ENCODE measurements around the gene CDH20. TPM values are rescaled to one million over a fixed set of nuclear protein-coding genes. Genes with fewer than 3 reads are reported as not detected.

Gene CDH20
- total and polyA plus RNA-seq, 8 donors: 0.15 to 1.5 (median 0.43) TPM; not detected in 5

DNA sequence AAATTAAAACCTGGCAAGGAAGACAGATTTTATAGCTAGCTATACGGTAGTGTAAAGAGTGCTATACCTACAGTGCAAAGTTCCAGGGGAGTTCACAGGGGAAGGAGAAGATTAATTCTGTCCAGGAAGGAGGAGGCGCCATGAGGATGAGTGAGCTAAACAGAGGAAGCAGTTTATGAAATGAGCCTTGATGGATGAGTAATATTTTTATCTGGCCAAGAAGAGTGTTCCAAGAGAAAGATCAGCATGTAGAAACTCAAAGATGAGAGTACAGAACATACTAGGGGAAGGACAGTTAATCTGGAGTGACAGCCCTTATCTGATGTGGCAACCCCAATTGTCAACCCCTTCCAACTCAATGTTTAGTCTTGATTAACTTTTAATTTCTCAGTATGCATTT, 54.8 kb downstream of the CDH20 start:
- H3K4me1 ChIP-seq: no peaks in the 10 kb centered on the region
- WGBS, 5 donors: 54 to 85% (median 79%) methylated on average over 2 of the region's 2 CpGs
- H3K9me3 ChIP-seq: peaks cover 0 to 3% (median 0%) of the 10 kb centered on the region in 4 donors
- H3K36me3 ChIP-seq: no peaks in the 10 kb centered on the region
- H3K27me3 ChIP-seq: no peaks in the 10 kb centered on the region
- no peak for DNase-seq
- H3K4me3 ChIP-seq: no peak overlapping the region
- H3K27ac ChIP-seq: no peak overlapping the region
- intact Hi-C loops (cut with DNase I; ENCODE audit: low total_unique reads): no loop called here
- TF ChIP-seq POLR2A (IDR thresholded peaks at IDR 0.05) (no peak), EP300 (IDR thresholded peaks at IDR 0.05) (no peak), POLR2AphosphoS5 (IDR thresholded peaks at IDR 0.05) (no peak)
- TF ChIP-seq, protein P1, sequence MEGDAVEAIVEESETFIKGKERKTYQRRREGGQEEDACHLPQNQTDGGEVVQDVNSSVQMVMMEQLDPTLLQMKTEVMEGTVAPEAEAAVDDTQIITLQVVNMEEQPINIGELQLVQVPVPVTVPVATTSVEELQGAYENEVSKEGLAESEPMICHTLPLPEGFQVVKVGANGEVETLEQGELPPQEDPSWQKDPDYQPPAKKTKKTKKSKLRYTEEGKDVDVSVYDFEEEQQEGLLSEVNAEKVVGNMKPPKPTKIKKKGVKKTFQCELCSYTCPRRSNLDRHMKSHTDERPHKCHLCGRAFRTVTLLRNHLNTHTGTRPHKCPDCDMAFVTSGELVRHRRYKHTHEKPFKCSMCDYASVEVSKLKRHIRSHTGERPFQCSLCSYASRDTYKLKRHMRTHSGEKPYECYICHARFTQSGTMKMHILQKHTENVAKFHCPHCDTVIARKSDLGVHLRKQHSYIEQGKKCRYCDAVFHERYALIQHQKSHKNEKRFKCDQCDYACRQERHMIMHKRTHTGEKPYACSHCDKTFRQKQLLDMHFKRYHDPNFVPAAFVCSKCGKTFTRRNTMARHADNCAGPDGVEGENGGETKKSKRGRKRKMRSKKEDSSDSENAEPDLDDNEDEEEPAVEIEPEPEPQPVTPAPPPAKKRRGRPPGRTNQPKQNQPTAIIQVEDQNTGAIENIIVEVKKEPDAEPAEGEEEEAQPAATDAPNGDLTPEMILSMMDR (IDR thresholded peaks at IDR 0.05): no peak

GRCh38 chr18:61394983-61395382, 61.8 kb downstream of the CDH20 start:
- DNase-seq: no peak
- no peaks in the 10 kb centered on the region for H3K4me1 ChIP-seq
- intact Hi-C loops (cut with DNase I; ENCODE audit: low total_unique reads): no loop called here
- no peaks in the 10 kb centered on the region for H3K9me3 ChIP-seq
- no peaks in the 10 kb centered on the region for H3K27me3 ChIP-seq
- H3K4me3 ChIP-seq: no peak overlapping the region
- TF ChIP-seq POLR2A (IDR thresholded peaks at IDR 0.05) (no peak), POLR2AphosphoS5 (IDR thresholded peaks at IDR 0.05) (no peak), EP300 (IDR thresholded peaks at IDR 0.05) (no peak)
- TF ChIP-seq, protein P1 (IDR thresholded peaks at IDR 0.05): no peak
- H3K27ac ChIP-seq: no peak overlapping the region
- no peaks in the 10 kb centered on the region for H3K36me3 ChIP-seq

DNA sequence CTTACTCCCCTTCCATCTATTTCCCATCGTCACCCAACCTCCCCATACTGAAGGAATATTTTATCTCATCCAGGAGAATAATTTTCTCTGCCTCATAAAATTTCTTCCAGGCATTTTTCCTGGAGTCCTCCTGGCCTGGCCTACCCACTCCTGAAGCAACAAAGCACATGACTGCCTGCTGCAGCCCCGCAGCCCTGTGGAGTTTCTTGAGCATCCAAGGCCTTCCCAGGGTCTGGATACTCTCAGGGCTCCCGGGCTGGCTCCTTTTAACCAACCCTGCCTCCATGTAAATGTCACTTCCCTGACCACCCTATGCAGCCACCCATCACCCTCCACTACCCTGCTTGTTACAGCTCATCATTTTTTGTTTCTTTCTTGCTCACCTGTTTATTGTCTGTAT, 64.0 kb downstream of the CDH20 start:
- no peak for DNase-seq
- Histone ChIP-seq H3K4me1 (no peaks in the 10 kb centered on the region), H3K36me3 (no peaks in the 10 kb centered on the region), H3K4me3 (no peak overlapping the region), H3K27ac (no peak overlapping the region), H3K9me3 (no peaks in the 10 kb centered on the region), H3K27me3 (no peaks in the 10 kb centered on the region)
- intact Hi-C loops (cut with DNase I; ENCODE audit: low total_unique reads): no loop called here
- 69 to 80% (median 73%) methylated on average over 3 of the region's 3 CpGs for WGBS, 5 donors
- TF ChIP-seq, protein P1 (IDR thresholded peaks at IDR 0.05): no peak
- TF ChIP-seq POLR2A (IDR thresholded peaks at IDR 0.05) (no peak), POLR2AphosphoS5 (IDR thresholded peaks at IDR 0.05) (no peak), EP300 (IDR thresholded peaks at IDR 0.05) (no peak)

GRCh38 chr18:61398961-61399705, 65.9 kb downstream of the CDH20 start:
- H3K4me1 ChIP-seq: no peaks in the 10 kb centered on the region
- no peak overlapping the region for H3K27ac ChIP-seq
- TF ChIP-seq EP300 (IDR thresholded peaks at IDR 0.05) (no peak), POLR2A (IDR thresholded peaks at IDR 0.05) (no peak)
- H3K36me3 ChIP-seq: no peaks in the 10 kb centered on the region
- intact Hi-C loops (cut with DNase I; ENCODE audit: low total_unique reads): no loop called here
- peak in 1 of 2 donors; percentile 39 for DNase-seq
- WGBS, 5 donors: 55 to 72% (median 68%) methylated on average over 4 of the region's 4 CpGs
- H3K27me3 ChIP-seq: no peaks in the 10 kb centered on the region
- H3K9me3 ChIP-seq: no peaks in the 10 kb centered on the region
- no peak overlapping the region for H3K4me3 ChIP-seq

DNA sequence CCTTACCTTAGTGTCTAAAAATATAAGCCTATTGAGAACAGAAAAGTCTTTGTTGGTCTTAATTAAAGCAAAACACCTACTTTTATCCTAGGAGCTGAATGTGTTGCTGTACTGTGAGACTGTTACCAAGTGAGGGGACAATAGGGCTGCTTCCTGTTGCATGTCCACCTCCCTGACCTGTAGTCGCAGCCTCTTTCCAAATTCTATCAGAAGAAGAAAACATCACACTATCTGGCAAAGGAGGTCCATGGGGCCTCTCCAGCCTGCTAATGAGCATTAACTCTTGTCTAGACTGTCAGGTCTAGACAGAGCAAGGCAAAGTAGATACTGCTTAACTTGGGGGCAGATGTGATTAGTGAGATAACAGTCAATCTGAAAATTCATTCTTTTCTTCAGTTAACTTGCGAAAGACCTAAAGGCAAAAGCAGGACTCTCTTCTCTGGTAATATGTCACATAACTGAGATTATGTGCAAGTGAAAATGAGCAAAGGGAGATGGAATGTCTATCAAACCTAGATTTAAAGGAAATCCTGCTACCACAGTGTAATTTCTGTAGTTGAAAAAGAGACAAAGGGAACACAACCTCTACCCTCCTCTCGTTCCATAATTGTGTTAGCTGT, 66.9 kb downstream of the CDH20 start:
- H3K36me3 ChIP-seq: no peaks in the 10 kb centered on the region
- intact Hi-C loops (cut with DNase I; ENCODE audit: low total_unique reads): no loop called here
- H3K4me1 ChIP-seq: no peaks in the 10 kb centered on the region
- no peaks in the 10 kb centered on the region for H3K9me3 ChIP-seq
- no peaks in the 10 kb centered on the region for H3K27me3 ChIP-seq
- H3K4me3 ChIP-seq: no peak overlapping the region
- whole genome bisulfite sequencing, 5 donors: 82 to 89% (median 85%) methylated on average over 3 of the region's 3 CpGs
- H3K27ac ChIP-seq: no peak overlapping the region
- DNase-seq: no peak
- TF ChIP-seq, protein P1 (IDR thresholded peaks at IDR 0.05): no peak
- TF ChIP-seq POLR2AphosphoS5 (IDR thresholded peaks at IDR 0.05) (no peak), POLR2A (IDR thresholded peaks at IDR 0.05) (no peak), EP300 (IDR thresholded peaks at IDR 0.05) (no peak)

All from stomach (tissue), 9 donors.